Activated CD4-positive, alpha-beta T cell treated with anti-CD3 and anti-CD28 coated beads, Interleukin-2, amount 50 U/mL, for 1 hour (primary cell): ENCODE measurements around the gene MIF4GD.
A peak's percentile ranks its signal among the peaks of the same experiment; 100 is the strongest.
"Not testable (repeated sequence)": the region's sequence is repeated elsewhere in the genome, so short reads cannot be mapped to it uniquely, and the experiment has no call there.

Experiments used
- DNase-seq: peaks from one replicate; pipeline ENCODE4 v3.0.0-alpha.2; 2020

Gene MIF4GD

GRCh38 chr17:75288359-75288758 lies 17.3 kb upstream of the MIF4GD start:
- no peak for DNase-seq

GRCh38 chr17:75287221-75287620 lies 16.2 kb upstream of the MIF4GD start:
- no peak for DNase-seq

- DNase-seq = no peak
These were observed 14.1 kb upstream of the MIF4GD start for GRCh38 chr17:75285123-75285522.

GRCh38 chr17:75280189-75280588 lies 9.2 kb upstream of the MIF4GD start:
- DNase-seq = not testable (repeated sequence)

- DNase-seq = no peak
These were observed 6.6 kb upstream of the MIF4GD start for GRCh38 chr17:75277664-75278071.

- DNase-seq = no peak
These were observed 3.1 kb upstream of the MIF4GD start for GRCh38 chr17:75273977-75274708.

- no peak for DNase-seq
These were observed 1.8 kb upstream of the MIF4GD start for GRCh38 chr17:75272848-75273184.

- peak; percentile 8 for DNase-seq
These were observed 1.2 kb upstream of the MIF4GD start for GRCh38 chr17:75271955-75272847.

GRCh38 chr17:75271233-75271954 lies 363 bp upstream of the MIF4GD start:
- peak; percentile 84 for DNase-seq

- DNase-seq = peak; percentile 32
These were observed 639 bp downstream of the MIF4GD start for GRCh38 chr17:75270218-75270965.

- no peak for DNase-seq
These were observed 1.2 kb downstream of the MIF4GD start for GRCh38 chr17:75269844-75270217.

- DNase-seq = no peak
These were observed 3.4 kb downstream of the MIF4GD start for GRCh38 chr17:75267411-75268232.

- no peak for DNase-seq
These were observed 3.9 kb downstream of the MIF4GD start for GRCh38 chr17:75267153-75267410.

- no peak for DNase-seq
These were observed 4.5 kb downstream of the MIF4GD start for GRCh38 chr17:75266316-75267152.

GRCh38 chr17:75265614-75266315 lies 5.3 kb downstream of the MIF4GD start:
- no peak for DNase-seq

- no peak for DNase-seq
These were observed 8.0 kb downstream of the MIF4GD start for GRCh38 chr17:75263055-75263454.

GRCh38 chr17:75262112-75262606 lies 8.9 kb downstream of the MIF4GD start:
- no peak for DNase-seq

GRCh38 chr17:75261336-75262111 lies 9.5 kb downstream of the MIF4GD start, which contains the start of the genes GGA3 and MRPS7:
Gene GGA3 (minus strand): TSS chr17:75261606. CDS start chr17:75261587, 19 bp downstream.
Gene MRPS7 (plus strand): TSS chr17:75261879. CDS start chr17:75261901, 22 bp downstream.
- DNase-seq = peak; percentile 95

- peak; percentile 40 for DNase-seq
These were observed 10.2 kb downstream of the MIF4GD start for GRCh38 chr17:75260641-75261335.
